Kidney (tissue), 14 donors: ENCODE results near the gene RASSF10. TPM values are rescaled to one million over a fixed set of nuclear protein-coding genes. Genes with fewer than 3 reads are reported as not detected.
"Not testable (repeated sequence)": the region's sequence is repeated elsewhere in the genome, so short reads cannot be mapped to it uniquely, and the experiment has no call there.

Experiments used
- DNase-seq, 5 donors: peaks; one replicate each; pipeline ENCODE4 v3.0.0-alpha.2; 2013 to 2020
- FAIRE-seq: peaks from 2 replicates; lab custom pipeline; 2012; peaks lifted over from hg19 to GRCh38; lab: Jason Lieb, UNC
- H3K27ac ChIP-seq, 2 donors: one replicate each; pipeline ENCODE4 v1.7.0; 2013; ENCODE audit warnings: low read depth in 2 of 2, low read length in 2 of 2, inconsistent platforms in 1 of 2
- H3K27me3 ChIP-seq: one replicate; pipeline ENCODE4 v1.7.1; 2013; ENCODE audit warnings: low read length, inconsistent platforms; ENCODE audit not compliant: control insufficient read depth, insufficient read depth
- H3K36me3 ChIP-seq, 3 donors: one replicate each; pipeline versions ENCODE4 v1.7.0 to v1.7.1; 2013; ENCODE audit warnings: low read length in 3 of 3, control low read depth in 1 of 3, inconsistent platforms in 1 of 3; ENCODE audit not compliant: insufficient read depth in 3 of 3, control insufficient read depth in 2 of 3
- H3K4me1 ChIP-seq, 3 donors: one replicate each; pipeline versions ENCODE4 v1.7.0 to v1.7.1; 2013; ENCODE audit warnings: low read length in 3 of 3, inconsistent platforms in 1 of 3, low read depth in 1 of 3; ENCODE audit not compliant: control insufficient read depth in 2 of 3, insufficient read depth in 2 of 3
- H3K4me3 ChIP-seq, 3 donors: one replicate each; pipeline versions ENCODE4 v1.7.0 to v1.8.1; 2013; ENCODE audit warnings: low read length in 3 of 3, control low read depth in 1 of 3, inconsistent platforms in 1 of 3
- H3K9ac ChIP-seq, 3 donors: one replicate each; pipeline versions ENCODE4 v1.7.0 to v1.7.1; 2013; ENCODE audit warnings: low read length in 3 of 3, control low read depth in 1 of 3, inconsistent platforms in 1 of 3
- H3K9me3 ChIP-seq, 3 donors: one replicate each; pipeline versions ENCODE4 v1.7.0 to v1.7.1; 2013; ENCODE audit warnings: low read length in 3 of 3, control low read depth in 1 of 3, inconsistent platforms in 1 of 3; ENCODE audit not compliant: control insufficient read depth in 2 of 3, insufficient read depth in 1 of 3
- intact Hi-C: fragments of 100-400 bp; cut with DNase I; formaldehyde crosslinking; loops from one replicate; pipeline ENCODE4 v1.11.1; 2022
- polyA plus RNA-seq: library from polyadenylated mRNA; stranded (reverse); fragments of 350-450 nt; fragmentation: Illumina TruSeq; extraction: RNeasy Lipid Tissue Mini Kit (QIAGEN cat#74804); gene quantifications from one replicate; pipeline ENCODE4 v1.2.3, GENCODE V29; 2014; ENCODE audit warnings: low read depth, low replicate concordance; ENCODE audit not compliant: insufficient read depth
- total RNA-seq: library from RNA; stranded (reverse); fragmentation: NEBNext Ultra II Directional; extraction: Animal tissue kit (Norgen Biotek cat#: 25700); gene quantifications from one replicate; pipeline ENCODE4 v1.2.1, GENCODE V29; 2021
- TF ChIP-seq, protein P1 (sequence below): IDR thresholded peaks from 3 replicates; pipeline ENCODE4 v1.5.1; 2012; ENCODE audit warnings: mild to moderate bottlenecking, moderate library complexity, borderline replicate concordance; ENCODE audit not compliant: insufficient read depth; ENCODE audit errors: extremely low read depth
- donor health status: control.
- donor health status: control.
- donor health status: control.
- donor health status: control.
- donor health status: control.
- donor health status: DM: yes; HTN: yes; CAD: no.
- donor health status: Normal renal cell carcinoma (clear cell type).

RASSF10 gene
- total and polyA plus RNA-seq, 2 donors from 2014 or later: 6.1 to 9.7 TPM

DNA sequence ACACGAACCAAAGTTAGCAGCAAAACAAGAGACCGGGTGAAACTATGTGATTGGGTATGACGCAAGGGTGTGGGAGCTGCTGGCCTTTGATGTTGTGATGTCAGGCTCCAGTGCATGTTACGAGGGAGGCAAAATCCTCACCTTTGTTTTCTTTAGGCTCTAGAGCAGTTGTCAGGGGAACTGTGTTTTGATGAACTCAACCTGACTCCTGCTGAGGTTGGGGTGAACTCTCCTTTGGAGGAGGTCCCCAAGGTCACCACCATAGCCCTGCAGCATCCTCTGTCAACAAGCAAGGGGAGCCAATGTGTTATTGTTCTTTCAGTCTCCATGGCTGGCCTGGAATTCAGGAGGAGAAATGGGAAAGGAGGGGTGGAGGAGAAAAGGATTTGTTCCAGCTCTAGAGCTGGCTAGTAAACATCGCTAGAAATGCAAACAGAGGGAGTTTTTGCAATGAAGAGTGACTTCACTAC lies 33.8 kb downstream of the RASSF10 start:
- Histone ChIP-seq H3K9ac (no peak overlapping the region), H3K27ac (no peak overlapping the region), H3K4me1 (no peaks in the 10 kb centered on the region), H3K36me3 (no peaks in the 10 kb centered on the region), H3K9me3 (no peaks in the 10 kb centered on the region), H3K4me3 (no peak overlapping the region), H3K27me3 (no peaks in the 10 kb centered on the region)
- intact Hi-C loops: no loop called here
- no peak for FAIRE-seq
- DNase-seq: peak in 4 of 5 donors; percentile 74 to 92 (median 84)
- TF ChIP-seq, protein P1, sequence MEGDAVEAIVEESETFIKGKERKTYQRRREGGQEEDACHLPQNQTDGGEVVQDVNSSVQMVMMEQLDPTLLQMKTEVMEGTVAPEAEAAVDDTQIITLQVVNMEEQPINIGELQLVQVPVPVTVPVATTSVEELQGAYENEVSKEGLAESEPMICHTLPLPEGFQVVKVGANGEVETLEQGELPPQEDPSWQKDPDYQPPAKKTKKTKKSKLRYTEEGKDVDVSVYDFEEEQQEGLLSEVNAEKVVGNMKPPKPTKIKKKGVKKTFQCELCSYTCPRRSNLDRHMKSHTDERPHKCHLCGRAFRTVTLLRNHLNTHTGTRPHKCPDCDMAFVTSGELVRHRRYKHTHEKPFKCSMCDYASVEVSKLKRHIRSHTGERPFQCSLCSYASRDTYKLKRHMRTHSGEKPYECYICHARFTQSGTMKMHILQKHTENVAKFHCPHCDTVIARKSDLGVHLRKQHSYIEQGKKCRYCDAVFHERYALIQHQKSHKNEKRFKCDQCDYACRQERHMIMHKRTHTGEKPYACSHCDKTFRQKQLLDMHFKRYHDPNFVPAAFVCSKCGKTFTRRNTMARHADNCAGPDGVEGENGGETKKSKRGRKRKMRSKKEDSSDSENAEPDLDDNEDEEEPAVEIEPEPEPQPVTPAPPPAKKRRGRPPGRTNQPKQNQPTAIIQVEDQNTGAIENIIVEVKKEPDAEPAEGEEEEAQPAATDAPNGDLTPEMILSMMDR: no peak

DNA sequence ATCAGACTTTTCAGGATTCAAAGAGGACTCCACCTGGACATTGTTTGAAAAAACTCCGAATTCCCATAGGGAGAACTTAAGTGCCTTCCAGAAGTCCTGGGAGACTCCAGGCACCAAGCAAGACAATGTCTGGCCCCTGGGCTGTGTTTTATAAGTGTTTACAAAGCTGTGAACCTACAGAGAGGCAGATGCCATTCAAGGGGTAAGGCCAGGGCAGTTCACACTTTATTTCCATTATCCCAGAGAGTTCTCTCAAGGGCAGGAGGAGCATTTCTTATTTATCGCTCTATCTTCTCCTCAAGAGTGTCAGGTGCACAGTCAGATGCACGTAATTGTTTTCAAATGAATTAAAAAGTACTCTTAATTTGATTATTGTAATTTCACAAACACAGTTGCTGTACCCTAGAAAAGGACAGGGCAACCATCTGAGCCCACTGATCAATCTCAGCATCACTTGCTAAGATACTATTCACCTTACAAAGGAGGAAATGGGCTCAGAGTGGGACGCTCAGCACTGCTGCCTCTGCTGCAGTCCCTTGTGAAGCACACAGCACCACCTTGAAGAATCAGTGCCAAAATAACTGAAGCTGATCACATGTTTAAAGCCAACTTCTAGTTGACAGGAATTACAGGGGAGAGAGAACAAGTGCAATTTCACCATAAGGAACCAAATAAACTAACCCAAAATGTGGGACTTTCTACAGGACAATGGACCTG lies 35.0 kb downstream of the RASSF10 start:
- Histone ChIP-seq H3K9me3 (no peaks in the 10 kb centered on the region), H3K27me3 (no peaks in the 10 kb centered on the region), H3K4me3 (no peak overlapping the region), H3K9ac (no peak overlapping the region), H3K4me1 (no peaks in the 10 kb centered on the region), H3K27ac (no peak overlapping the region), H3K36me3 (no peaks in the 10 kb centered on the region)
- FAIRE-seq (no peak), DNase-seq (no peak)
- TF ChIP-seq, protein P1: no peak
- intact Hi-C loops: no loop called here

DNA sequence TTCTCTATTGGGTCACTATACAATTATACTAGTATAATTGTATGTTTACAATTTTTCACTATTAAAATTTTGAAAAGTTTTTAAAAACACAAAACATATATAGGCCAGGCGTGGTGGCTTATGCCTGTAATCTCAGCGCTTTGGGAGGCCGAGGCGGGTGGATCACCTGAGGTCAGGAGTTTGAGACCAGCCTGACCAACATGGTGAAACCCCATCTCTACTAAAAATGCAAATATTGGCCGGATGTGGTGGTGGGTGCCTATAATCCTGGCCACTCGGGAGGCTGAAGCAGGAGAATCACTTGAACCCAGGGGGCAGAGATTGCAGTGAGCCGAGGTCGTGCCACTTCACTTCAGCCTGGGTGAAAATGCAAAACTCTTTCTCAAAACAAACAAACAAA lies 36.0 kb downstream of the RASSF10 start:
- H3K4me3 ChIP-seq, H3K4me1 ChIP-seq, H3K9ac ChIP-seq, FAIRE-seq, H3K36me3 ChIP-seq, H3K27ac ChIP-seq, DNase-seq, intact Hi-C loops, H3K27me3 ChIP-seq, H3K9me3 ChIP-seq: not testable (repeated sequence)

DNA sequence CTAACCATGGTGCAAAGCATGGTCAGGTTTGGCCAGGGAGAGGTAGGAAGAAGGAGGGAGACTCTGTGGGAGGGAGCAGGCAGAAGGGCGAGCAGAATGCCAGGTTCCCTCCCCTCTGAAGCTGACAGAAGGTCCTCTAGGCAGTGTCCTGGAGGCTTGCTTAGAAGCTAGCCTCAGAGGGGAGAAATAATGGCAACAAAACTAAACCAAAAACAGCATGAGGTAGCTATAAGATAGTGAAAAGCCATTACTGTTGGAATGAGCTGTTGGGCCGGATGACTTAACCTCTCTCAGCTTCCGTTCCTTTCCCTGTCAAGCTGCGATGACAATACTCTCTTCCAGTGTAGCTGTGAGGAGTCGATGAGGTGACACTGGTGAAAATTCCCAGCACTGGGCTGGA lies 36.6 kb downstream of the RASSF10 start:
- intact Hi-C loops: no loop called here
- no peaks in the 10 kb centered on the region for H3K36me3 ChIP-seq
- no peak for FAIRE-seq
- no peak overlapping the region for H3K4me3 ChIP-seq
- TF ChIP-seq, protein P1: no peak
- H3K9me3 ChIP-seq: no peaks in the 10 kb centered on the region
- H3K4me1 ChIP-seq: no peaks in the 10 kb centered on the region
- no peaks in the 10 kb centered on the region for H3K27me3 ChIP-seq
- H3K9ac ChIP-seq: no peak overlapping the region
- H3K27ac ChIP-seq: no peak overlapping the region
- DNase-seq: no peak
